Non-pigmented ciliary epithelial cell (primary cell): ENCODE data around the gene MROH7.

Experiments used
- DNase-seq: peaks from one replicate; pipeline ENCODE4 v3.0.0-alpha.2; 2010; ENCODE audit warnings: low read depth

MROH7 gene

GRCh38 chr1:54698346-54698745 is 56.8 kb downstream of the MROH7 start:
- DNase-seq = no peak

GRCh38 chr1:54699936-54700525 is 58.4 kb downstream of the MROH7 start:
- DNase-seq = no peak

- DNase-seq = no peak
These were observed 59.5 kb downstream of the MROH7 start for GRCh38 chr1:54701066-54701465.

- DNase-seq = no peak
These were observed 60.4 kb downstream of the MROH7 start for GRCh38 chr1:54701996-54702395.

- no peak for DNase-seq
These were observed 61.9 kb downstream of the MROH7 start for GRCh38 chr1:54703471-54703870.

- no peak for DNase-seq
These were observed 63.6 kb downstream of the MROH7 start for GRCh38 chr1:54705153-54705552.

GRCh38 chr1:54706419-54706818 is 64.8 kb downstream of the MROH7 start:
- DNase-seq = no peak

- DNase-seq = no peak
These were observed 66.8 kb downstream of the MROH7 start for GRCh38 chr1:54708385-54708784.

- DNase-seq = no peak
These were observed 68.1 kb downstream of the MROH7 start for GRCh38 chr1:54709547-54710292.

- DNase-seq = no peak
These were observed 68.8 kb downstream of the MROH7 start for GRCh38 chr1:54710434-54710833.

- no peak for DNase-seq
These were observed 69.3 kb downstream of the MROH7 start for GRCh38 chr1:54710841-54711240.

GRCh38 chr1:54711536-54711935 is 70.0 kb downstream of the MROH7 start:
- no peak for DNase-seq

- DNase-seq = no peak
These were observed 73.4 kb downstream of the MROH7 start for GRCh38 chr1:54714881-54715492.

GRCh38 chr1:54715493-54716298 is 74.1 kb downstream of the MROH7 start, which contains the start of gene TTC4:
TSS of gene TTC4 (plus strand) at chr1:54715861. CDS start at chr1:54715909, 48 bp downstream.
- peak; percentile 18 for DNase-seq

GRCh38 chr1:54716299-54717047 is 74.9 kb downstream of the MROH7 start:
- DNase-seq = peak; percentile 38

GRCh38 chr1:54721719-54722118 is 80.1 kb downstream of the MROH7 start:
- no peak for DNase-seq

GRCh38 chr1:54723985-54724384 is 82.4 kb downstream of the MROH7 start:
- no peak for DNase-seq

GRCh38 chr1:54724771-54725170 is 83.2 kb downstream of the MROH7 start:
- no peak for DNase-seq

- no peak for DNase-seq
These were observed 86.4 kb downstream of the MROH7 start for GRCh38 chr1:54728027-54728426.

- DNase-seq = no peak
These were observed 95.1 kb downstream of the MROH7 start for GRCh38 chr1:54736685-54737084.

- no peak for DNase-seq
These were observed 96.7 kb downstream of the MROH7 start for GRCh38 chr1:54738244-54738643.

- DNase-seq = no peak
These were observed 99.9 kb downstream of the MROH7 start for GRCh38 chr1:54741531-54741930.
